ENCODE data around the gene ZNF804A.

- TF ChIP-seq, protein P1, sequence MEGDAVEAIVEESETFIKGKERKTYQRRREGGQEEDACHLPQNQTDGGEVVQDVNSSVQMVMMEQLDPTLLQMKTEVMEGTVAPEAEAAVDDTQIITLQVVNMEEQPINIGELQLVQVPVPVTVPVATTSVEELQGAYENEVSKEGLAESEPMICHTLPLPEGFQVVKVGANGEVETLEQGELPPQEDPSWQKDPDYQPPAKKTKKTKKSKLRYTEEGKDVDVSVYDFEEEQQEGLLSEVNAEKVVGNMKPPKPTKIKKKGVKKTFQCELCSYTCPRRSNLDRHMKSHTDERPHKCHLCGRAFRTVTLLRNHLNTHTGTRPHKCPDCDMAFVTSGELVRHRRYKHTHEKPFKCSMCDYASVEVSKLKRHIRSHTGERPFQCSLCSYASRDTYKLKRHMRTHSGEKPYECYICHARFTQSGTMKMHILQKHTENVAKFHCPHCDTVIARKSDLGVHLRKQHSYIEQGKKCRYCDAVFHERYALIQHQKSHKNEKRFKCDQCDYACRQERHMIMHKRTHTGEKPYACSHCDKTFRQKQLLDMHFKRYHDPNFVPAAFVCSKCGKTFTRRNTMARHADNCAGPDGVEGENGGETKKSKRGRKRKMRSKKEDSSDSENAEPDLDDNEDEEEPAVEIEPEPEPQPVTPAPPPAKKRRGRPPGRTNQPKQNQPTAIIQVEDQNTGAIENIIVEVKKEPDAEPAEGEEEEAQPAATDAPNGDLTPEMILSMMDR (IDR thresholded peaks at IDR 0.05; ENCODE audit: low read depth, low read length), result no peak
- no peak for TF ChIP-seq POLR2A (IDR thresholded peaks at IDR 0.05; ENCODE audit: extremely low read depth, insufficient read length)
- TF ChIP-seq, protein P2, sequence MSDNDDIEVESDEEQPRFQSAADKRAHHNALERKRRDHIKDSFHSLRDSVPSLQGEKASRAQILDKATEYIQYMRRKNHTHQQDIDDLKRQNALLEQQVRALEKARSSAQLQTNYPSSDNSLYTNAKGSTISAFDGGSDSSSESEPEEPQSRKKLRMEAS (IDR thresholded peaks at IDR 0.05; ENCODE audit: low read depth, low read length), result no peak
These were observed 4.4 kb downstream of the ZNF804A start for GRCh38 chr2:184602734-184603133.
